ENCODE measurements around the gene APOBEC2.
"Not testable (repeated sequence)": the region's sequence is repeated elsewhere in the genome, so short reads cannot be mapped to it uniquely, and the experiment has no call there.

APOBEC2 gene

DNA sequence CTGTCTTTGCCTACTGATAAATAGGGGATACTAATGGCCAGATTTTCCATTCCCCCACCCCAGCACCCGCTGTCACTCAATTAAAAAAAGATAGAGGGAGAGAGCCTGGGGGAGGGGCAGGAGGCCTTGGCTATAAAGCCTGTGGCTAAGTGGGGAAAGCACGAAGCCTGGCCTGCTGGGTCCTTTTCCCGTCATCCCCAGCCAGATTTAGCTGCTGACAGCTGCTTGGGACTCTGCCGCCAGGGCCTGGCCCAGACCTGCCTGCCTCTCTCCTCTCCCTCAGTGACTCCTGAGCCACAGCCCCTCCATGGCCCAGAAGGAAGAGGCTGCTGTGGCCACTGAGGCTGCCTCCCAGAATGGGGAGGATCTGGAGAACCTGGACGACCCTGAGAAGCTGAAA lies at the start of gene APOBEC2:
APOBEC2 (plus strand) TSS at position 162 of the 400 bp plus-strand sequence; CDS start at position 308, 146 bp downstream.
- TF ChIP-seq, protein P1, sequence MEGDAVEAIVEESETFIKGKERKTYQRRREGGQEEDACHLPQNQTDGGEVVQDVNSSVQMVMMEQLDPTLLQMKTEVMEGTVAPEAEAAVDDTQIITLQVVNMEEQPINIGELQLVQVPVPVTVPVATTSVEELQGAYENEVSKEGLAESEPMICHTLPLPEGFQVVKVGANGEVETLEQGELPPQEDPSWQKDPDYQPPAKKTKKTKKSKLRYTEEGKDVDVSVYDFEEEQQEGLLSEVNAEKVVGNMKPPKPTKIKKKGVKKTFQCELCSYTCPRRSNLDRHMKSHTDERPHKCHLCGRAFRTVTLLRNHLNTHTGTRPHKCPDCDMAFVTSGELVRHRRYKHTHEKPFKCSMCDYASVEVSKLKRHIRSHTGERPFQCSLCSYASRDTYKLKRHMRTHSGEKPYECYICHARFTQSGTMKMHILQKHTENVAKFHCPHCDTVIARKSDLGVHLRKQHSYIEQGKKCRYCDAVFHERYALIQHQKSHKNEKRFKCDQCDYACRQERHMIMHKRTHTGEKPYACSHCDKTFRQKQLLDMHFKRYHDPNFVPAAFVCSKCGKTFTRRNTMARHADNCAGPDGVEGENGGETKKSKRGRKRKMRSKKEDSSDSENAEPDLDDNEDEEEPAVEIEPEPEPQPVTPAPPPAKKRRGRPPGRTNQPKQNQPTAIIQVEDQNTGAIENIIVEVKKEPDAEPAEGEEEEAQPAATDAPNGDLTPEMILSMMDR (IDR thresholded peaks at IDR 0.05; ENCODE audit: borderline replicate concordance, control extremely low read depth, extremely low read depth, insufficient read depth, missing control alignments) = no peak
- in situ Hi-C loops (cut with MboI; ENCODE audit: low sequenced_read_pairs, unreplicated experiment) = no loop called here
- DNase-seq (ENCODE audit: low spot score) = no peak

DNA sequence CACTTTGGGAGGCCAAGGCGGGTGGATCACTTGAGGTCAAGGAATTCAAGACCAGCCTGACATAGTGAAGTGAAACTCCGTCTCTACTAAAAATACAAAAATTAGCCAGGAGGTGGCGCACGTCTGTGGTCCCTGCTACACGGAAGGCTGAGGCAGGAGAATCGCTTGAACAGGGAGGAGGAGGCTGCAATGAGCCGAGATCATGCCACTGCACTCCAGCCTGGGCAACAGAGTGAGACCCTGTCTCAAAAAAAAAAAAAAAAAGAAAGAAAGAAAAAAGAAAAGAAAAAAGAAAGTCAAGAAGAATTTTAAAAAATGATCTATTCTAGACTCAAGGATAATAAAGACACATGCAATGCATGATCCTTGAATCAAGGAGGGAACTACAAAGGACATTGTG lies 46.8 kb upstream of the APOBEC2 start:
- DNase-seq (ENCODE audit: low spot score); in situ Hi-C loops (cut with MboI; ENCODE audit: low sequenced_read_pairs, unreplicated experiment): not testable (repeated sequence)
- TF ChIP-seq, protein P1 (IDR thresholded peaks at IDR 0.05; ENCODE audit: borderline replicate concordance, control extremely low read depth, extremely low read depth, insufficient read depth, missing control alignments) = peak; percentile 72

DNA sequence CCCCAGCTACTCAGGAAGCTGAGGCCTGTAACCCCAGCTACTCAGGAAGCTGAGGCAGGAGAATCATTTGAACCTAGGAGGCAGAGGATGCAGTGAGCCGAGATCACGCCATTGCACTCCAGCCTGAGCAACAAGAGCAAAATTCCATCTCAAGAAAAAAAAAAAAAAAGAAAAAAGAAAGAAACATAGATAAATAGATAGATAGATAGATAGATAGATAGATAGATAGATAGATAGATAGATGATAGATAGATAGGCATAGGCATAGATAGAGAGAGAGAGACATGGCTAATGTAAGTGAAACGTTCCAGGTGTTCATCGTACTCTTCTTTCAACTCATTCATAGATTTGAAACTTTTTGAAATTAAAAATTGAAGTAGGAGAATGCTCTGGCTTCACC lies 46.0 kb upstream of the APOBEC2 start:
- DNase-seq (ENCODE audit: low spot score); in situ Hi-C loops (cut with MboI; ENCODE audit: low sequenced_read_pairs, unreplicated experiment): not testable (repeated sequence)

DNA sequence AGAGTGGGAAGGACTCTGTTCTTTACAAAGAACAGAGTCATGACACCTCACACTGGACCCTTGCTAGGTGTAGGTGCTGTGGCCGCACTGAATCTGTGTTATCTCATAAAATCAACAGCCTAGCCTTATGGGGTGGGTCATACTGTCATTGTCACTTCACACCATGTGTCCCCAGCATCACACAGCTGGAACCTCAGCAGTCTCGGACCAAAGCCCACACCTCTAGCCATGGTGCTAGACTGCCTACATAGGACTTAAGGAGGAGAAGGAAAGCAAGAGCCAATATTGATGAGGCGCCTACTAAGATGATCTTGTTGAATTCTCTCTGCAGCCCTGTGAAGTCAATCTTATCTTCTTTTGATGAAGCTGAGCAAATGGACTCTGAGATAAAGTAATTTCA lies 45.0 kb upstream of the APOBEC2 start:
- TF ChIP-seq, protein P1 (IDR thresholded peaks at IDR 0.05; ENCODE audit: borderline replicate concordance, control extremely low read depth, extremely low read depth, insufficient read depth, missing control alignments) = no peak
- no peak for DNase-seq (ENCODE audit: low spot score)
- in situ Hi-C loops (cut with MboI; ENCODE audit: low sequenced_read_pairs, unreplicated experiment) = no loop called here

GRCh38 chr6:41009669-41010068 lies 43.3 kb upstream of the APOBEC2 start:
- no peak for DNase-seq (ENCODE audit: low spot score)
- TF ChIP-seq, protein P1 (IDR thresholded peaks at IDR 0.05; ENCODE audit: borderline replicate concordance, control extremely low read depth, extremely low read depth, insufficient read depth, missing control alignments) = no peak
- in situ Hi-C loops (cut with MboI; ENCODE audit: low sequenced_read_pairs, unreplicated experiment) = no loop called here

DNA sequence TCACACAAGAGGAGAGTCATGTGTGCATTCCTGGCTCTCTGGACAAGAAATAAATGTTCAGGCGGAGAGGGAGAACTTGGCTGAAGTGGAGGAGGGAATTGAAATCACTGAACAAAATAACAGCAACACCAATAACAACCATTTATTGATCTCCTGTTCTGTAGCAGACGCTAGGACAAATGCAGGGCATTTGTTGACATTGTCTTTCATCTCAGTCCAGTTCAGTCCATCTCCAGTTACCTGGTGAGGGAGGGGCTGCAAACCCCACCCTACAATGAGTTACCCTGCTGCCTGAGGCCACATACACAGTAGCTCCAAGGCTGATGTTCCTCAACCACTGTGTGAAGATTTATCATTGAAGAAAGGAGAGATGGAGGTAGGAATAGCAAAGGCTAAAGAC lies 41.3 kb upstream of the APOBEC2 start:
- no peak for DNase-seq (ENCODE audit: low spot score)
- TF ChIP-seq, protein P1 (IDR thresholded peaks at IDR 0.05; ENCODE audit: borderline replicate concordance, control extremely low read depth, extremely low read depth, insufficient read depth, missing control alignments) = no peak
- in situ Hi-C loops (cut with MboI; ENCODE audit: low sequenced_read_pairs, unreplicated experiment) = no loop called here

DNA sequence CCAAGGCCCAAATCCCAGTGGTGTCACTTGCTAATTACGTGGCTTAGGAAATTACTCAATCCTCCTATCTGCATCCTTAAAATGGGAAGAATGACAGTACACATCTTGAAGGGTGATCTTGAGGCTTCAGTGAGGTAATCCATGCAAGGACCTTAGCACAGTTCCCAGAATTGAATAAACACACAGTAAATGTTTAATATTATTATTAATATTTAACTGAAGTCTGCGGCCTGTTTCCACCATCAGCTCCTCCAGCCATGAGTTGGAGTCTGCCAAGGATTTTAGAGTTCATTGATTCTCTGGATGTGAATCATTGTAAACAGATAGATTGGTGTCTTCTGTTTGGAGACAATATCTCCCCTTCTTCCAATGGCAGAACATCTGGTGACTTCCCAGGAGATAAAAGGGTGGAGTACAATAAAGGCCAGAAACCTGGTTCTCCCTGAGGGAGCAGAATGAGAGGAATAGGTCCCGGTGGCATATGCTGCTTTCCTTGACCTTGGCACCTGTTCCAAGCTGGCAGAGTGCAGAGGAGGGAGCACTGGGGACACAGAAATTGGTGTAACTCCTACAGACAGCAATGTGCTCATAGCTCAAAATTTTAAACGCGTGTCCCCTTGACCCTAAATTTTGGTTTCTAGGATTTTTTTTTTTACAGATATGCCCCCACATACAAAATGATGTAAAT lies 39.4 kb upstream of the APOBEC2 start:
- no peak for DNase-seq (ENCODE audit: low spot score)
- in situ Hi-C loops (cut with MboI; ENCODE audit: low sequenced_read_pairs, unreplicated experiment) = no loop called here
- TF ChIP-seq, protein P1 (IDR thresholded peaks at IDR 0.05; ENCODE audit: borderline replicate concordance, control extremely low read depth, extremely low read depth, insufficient read depth, missing control alignments) = no peak

Data from GM13976 (cell line).